ENCODE results near the gene CCDC138.

GRCh38 chr2:108810993-108811957, 24.7 kb downstream of the CCDC138 start:
- TF ChIP-seq, protein P1, sequence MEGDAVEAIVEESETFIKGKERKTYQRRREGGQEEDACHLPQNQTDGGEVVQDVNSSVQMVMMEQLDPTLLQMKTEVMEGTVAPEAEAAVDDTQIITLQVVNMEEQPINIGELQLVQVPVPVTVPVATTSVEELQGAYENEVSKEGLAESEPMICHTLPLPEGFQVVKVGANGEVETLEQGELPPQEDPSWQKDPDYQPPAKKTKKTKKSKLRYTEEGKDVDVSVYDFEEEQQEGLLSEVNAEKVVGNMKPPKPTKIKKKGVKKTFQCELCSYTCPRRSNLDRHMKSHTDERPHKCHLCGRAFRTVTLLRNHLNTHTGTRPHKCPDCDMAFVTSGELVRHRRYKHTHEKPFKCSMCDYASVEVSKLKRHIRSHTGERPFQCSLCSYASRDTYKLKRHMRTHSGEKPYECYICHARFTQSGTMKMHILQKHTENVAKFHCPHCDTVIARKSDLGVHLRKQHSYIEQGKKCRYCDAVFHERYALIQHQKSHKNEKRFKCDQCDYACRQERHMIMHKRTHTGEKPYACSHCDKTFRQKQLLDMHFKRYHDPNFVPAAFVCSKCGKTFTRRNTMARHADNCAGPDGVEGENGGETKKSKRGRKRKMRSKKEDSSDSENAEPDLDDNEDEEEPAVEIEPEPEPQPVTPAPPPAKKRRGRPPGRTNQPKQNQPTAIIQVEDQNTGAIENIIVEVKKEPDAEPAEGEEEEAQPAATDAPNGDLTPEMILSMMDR (IDR thresholded peaks at IDR 0.05): no peak
- TF ChIP-seq POLR2A (IDR thresholded peaks at IDR 0.05; ENCODE audit: low read depth) (no peak), EP300 (IDR thresholded peaks at IDR 0.05) (no peak), POLR2AphosphoS5 (IDR thresholded peaks at IDR 0.05) (no peak)
